LNCAP (cell line): Measurements from ENCODE around the gene AJUBA.

Experiments used
- TF ChIP-seq, protein P1 (sequence below): fragments of 450-650 bp; IDR thresholded peaks from 2 replicates; pipeline ENCODE4 v1.5.1; 2017; ENCODE audit warnings: mild to moderate bottlenecking

The AJUBA gene

GRCh38 chr14:22955702-22956569, 26.4 kb downstream of the AJUBA start:
- TF ChIP-seq, protein P1, sequence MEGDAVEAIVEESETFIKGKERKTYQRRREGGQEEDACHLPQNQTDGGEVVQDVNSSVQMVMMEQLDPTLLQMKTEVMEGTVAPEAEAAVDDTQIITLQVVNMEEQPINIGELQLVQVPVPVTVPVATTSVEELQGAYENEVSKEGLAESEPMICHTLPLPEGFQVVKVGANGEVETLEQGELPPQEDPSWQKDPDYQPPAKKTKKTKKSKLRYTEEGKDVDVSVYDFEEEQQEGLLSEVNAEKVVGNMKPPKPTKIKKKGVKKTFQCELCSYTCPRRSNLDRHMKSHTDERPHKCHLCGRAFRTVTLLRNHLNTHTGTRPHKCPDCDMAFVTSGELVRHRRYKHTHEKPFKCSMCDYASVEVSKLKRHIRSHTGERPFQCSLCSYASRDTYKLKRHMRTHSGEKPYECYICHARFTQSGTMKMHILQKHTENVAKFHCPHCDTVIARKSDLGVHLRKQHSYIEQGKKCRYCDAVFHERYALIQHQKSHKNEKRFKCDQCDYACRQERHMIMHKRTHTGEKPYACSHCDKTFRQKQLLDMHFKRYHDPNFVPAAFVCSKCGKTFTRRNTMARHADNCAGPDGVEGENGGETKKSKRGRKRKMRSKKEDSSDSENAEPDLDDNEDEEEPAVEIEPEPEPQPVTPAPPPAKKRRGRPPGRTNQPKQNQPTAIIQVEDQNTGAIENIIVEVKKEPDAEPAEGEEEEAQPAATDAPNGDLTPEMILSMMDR: no peak

DNA sequence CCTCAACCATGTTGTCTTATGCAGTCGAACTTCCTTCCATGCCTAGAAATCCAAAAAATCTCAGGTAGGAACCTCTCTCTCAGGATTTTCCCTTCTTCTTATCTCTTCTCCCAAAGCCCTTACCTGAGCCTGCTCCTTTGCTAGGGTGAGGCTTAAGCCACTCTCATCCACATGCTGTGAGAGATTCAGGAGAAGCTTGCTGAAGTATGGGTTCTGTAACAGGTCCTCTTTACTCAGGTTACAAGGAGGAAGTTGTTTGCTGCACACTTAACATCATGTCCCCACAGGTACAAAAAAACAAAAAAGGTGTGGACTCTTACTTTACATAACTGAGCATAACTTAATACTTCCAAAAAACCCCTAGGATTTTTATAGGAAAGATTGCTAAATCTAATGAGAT, 29.9 kb downstream of the AJUBA start:
- TF ChIP-seq, protein P1: no peak

GRCh38 chr14:22945642-22946041, 36.7 kb downstream of the AJUBA start:
- TF ChIP-seq, protein P1: no peak

GRCh38 chr14:22939684-22940083, 42.7 kb downstream of the AJUBA start:
- TF ChIP-seq, protein P1: no peak

GRCh38 chr14:22935156-22935555, 47.2 kb downstream of the AJUBA start:
- TF ChIP-seq, protein P1: no peak

GRCh38 chr14:22932146-22932545, 50.2 kb downstream of the AJUBA start:
- TF ChIP-seq, protein P1: no peak

GRCh38 chr14:22929961-22930364, 52.4 kb downstream of the AJUBA start:
- TF ChIP-seq, protein P1: no peak
